Activated T-cell treated with anti-CD3 and anti-CD28 coated beads, Interleukin-2, amount 50 U/mL, for 48 hours (primary cell): ENCODE data around the gene ATP5PD.
"Not testable (repeated sequence)": the region's sequence is repeated elsewhere in the genome, so short reads cannot be mapped to it uniquely, and the experiment has no call there.

Source experiments
- DNase-seq, 2 experiments: peaks; one replicate each; pipeline ENCODE4 v3.0.0-alpha.2; 2020

Gene ATP5PD

DNA sequence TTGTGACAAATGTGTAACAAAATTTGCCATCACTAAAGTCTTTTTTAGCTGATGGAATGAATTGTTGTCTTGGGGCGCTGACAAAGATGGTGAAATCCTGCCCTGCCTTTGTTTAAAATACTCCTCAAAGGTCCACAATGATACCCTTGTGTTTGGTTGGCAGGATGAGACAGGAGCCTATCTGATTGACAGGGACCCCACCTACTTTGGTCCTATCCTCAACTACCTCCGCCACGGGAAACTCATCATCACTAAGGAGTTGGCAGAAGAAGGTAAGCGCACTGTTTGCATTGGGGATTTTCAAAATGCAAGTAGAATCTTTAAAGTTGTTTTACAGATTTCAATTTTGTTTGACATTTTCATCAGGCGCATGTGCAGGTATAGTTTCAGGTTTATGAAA, 2.3 kb upstream of the ATP5PD start:
- no peak for DNase-seq

DNA sequence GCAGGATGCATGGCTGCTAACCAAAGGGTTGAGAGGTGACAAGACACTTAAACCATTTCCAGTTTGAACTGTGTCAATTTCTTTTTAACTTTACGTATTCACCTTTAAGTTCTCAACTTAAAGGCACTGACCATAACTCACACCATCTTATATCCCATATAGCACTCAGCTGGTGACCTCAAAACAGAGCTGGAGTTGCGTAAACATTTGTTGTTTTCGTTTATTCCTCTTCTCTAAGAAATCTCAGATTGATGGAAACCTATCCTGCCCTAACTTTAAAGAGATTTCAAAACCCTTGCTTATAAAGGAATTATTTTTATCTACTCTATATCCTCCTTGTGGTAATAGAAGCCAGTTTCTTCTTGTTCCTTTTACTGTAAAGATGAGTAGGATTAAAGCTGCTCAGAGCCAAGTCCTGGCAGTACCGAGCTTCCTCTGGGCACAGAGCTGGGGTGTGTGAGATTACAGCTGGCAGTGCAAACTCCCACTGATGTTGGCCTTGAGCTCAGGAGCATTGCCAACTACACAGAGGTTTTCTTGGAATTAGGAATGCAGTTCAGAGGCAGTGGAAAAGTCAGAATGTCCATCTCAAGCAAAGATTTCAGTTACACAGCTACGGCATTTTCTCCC, 1.6 kb upstream of the ATP5PD start:
- DNase-seq: no peak

DNA sequence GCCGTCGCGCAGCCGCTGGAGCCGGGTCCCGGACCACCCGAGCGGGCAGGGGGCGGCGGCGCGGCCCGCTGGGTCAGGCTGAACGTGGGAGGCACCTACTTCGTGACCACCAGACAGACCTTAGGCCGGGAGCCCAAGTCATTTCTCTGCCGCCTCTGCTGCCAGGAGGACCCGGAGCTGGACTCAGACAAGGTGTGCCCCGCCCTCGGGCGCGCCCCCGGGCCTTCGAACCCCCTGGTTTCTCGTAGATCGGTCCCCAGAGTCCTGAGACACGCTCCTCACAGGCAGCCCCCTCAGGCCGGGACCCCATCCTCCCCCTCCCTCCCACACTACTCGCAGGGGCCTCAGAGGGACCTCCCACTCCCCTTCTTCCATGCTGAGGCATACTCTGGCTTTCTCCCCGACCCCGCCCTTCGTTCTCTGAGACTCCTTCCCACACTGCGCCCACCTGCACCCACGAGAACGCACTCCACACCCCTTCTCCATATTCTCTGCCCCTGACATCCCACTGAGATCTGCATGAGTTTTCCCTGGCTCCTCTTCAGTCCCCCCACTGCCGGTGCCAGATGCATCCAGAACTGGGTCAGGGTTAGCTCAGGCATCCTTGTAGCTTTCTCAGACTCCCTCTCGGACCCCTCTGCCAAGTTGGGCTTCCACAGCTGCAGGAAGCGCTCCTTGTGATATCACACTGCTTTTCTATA, 779 bp upstream of the ATP5PD start:
- peak; percentile 54 to 58 for DNase-seq

DNA sequence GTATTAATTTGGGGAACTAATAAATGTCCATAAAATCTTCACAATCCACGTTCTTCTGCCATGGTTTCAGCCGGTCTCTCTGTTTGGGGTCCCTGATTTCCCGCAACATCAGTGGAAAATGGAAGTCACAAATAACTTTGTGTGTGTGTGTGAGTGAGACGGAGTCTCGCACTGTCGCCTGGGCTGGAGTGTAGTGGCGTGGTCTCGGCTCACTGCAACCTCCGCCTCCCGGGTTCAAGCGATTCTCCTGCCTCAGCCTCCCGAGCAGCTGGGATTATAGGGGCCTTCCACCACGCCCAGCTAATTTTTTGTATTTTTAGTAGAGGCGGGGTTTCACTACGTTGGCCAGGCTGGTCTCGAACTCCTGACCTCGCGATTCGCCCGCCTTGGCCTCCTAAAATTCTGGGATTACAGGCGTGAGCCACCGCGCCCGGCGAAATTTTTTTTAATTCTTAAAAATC, 793 bp downstream of the ATP5PD start:
- DNase-seq: not testable (repeated sequence)

DNA sequence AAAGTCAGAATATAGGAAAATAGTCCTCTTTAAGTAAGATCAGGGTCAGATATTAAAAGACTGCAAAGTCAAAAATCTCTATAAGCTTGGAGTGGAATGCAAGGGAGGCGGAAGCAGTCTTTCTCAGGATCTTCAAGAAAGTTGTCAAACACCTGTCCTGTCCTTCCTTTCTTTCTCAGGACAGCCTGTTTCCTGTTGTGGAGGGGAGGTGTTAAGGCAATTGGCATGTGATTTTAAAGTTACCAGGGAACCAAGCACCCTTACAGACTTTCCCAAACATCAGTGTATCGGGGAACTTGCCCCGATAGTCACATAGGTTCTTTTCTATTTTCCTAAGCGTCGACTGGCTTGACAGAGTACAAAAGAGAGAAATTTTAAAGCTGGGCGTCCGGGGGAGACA, 2.1 kb downstream of the ATP5PD start:
- no peak for DNase-seq

DNA sequence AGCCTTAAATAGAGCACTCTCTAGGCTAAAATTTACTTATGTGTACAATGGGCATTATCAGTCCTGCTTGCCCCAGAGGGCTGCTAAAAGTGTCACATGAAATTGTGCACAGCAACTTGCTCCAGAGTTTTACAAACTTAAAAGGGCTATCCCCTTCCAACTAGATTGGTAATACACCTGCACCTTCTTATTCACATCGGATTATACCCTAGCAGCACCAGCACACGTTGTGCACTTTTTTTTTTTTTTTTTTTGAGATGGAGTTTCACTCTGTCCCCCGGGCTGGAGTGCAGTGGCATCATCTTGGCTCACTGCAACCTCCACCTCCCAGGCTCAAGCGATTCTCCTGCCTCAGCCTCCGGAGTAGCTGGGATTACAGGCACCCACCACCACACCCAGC, 3.0 kb downstream of the ATP5PD start:
- not testable (repeated sequence) for DNase-seq

DNA sequence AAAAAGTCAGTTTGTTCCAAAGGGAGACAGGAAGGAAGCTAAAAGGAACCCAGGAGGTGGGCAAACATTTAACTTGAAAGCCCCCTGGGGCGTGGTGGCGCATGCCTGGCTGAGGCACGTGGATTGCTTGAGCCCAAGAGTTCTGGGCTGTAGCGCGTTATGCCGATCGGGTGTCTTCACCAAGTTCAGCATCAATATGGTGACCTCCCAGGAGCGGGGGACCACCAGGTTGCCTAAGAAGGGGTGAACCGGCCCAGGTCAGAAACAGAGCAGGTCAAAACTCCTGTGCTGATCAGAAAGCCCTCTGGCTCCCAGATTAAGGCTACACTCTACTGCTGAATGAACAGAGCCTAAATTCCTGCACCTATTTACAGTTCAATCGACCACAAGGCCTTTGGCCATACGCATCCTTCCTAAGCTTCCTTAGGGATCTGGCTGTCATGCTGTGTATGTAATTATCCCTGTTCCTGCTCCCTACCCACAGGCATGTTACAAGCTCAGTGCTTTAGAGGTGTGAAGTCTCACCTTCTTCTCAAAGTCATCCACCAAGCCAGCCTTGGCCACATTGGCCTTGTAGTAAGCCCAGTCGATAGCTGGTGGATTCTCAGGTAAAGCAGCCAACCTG, 5.0 kb downstream of the ATP5PD start:
- DNase-seq: no peak

DNA sequence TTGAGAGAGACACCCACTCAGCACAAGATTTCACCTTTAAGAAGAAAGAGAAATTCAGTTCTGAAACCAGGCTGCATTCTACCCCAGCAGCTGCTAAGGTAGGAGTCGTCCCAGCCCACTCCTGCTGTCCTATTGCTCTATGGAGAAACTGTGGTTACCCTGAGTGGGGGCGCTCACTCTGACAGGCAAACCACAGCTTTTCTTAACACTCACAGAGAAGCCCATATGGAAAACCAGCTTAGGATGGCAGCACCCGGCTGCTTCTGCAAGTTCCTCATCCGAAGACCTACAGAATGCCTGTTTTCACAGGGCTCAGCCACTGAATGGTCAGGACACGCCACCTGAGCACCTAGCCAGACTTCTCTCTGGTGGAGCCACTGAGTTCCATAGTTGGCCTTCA, 7.5 kb downstream of the ATP5PD start:
- DNase-seq: no peak

DNA sequence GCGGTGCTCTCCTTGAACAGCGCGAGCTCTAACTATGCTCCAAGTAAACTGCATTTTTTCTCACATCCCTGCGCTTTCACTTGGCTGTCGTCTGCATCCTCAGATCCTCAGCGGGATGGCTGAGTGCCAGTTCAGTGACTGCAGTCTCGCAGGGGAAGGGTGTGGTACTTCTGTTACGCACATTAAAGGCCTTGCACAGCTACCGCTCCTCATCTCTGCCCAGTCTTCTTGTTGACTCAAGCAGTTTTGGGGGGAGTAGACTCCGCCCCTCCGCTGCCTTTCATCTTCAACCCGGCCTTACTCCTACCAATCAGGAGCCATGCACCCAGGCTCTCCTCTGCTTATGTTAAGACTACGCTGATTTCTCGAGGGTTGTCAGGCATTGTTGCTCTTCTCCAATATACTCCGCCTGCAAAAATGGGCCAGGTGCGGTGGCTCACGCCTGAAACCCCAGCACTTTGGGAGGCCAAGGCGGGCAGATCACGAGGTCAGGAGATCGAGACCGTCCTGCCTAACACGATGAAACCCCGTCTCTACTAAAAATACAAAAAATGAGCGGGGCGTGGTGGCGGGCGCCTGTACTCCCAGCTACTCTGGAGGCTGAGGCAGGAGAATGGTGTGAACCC, 10.0 kb downstream of the ATP5PD start:
- DNase-seq: peak; percentile 81 to 84

DNA sequence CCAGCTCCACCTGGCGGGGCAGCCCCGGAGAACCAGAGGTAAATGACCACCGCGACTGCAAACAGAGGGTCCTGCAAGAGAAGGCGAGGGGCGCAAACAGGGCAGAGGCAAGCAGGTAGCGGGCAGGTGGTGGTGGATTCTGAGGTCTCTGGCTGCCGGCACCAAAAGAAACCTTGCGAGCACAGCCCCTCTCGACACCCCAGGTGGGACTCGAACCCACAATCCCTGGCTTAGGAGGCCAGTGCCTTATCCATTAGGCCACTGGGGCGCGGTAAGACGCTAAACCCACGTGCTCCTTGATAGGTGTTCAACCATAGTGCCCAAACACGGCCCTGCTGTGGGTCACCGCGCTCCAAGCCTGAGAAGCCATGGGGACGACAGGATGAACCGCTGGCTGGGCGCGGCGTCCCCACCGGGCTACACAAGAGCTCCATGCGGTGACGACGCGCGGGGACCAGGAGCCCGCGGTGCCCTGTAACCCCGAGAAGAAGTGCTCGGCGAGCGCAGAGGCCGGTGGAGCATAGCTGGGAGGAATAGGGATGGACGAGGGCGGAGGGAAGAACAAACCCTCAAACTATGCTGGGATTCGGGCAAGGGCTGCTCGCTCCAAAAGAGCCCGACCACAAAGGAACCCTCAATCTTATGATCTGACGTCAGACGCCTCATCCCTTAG, 12.4 kb downstream of the ATP5PD start:
- peak; percentile 97 to 99 for DNase-seq

DNA sequence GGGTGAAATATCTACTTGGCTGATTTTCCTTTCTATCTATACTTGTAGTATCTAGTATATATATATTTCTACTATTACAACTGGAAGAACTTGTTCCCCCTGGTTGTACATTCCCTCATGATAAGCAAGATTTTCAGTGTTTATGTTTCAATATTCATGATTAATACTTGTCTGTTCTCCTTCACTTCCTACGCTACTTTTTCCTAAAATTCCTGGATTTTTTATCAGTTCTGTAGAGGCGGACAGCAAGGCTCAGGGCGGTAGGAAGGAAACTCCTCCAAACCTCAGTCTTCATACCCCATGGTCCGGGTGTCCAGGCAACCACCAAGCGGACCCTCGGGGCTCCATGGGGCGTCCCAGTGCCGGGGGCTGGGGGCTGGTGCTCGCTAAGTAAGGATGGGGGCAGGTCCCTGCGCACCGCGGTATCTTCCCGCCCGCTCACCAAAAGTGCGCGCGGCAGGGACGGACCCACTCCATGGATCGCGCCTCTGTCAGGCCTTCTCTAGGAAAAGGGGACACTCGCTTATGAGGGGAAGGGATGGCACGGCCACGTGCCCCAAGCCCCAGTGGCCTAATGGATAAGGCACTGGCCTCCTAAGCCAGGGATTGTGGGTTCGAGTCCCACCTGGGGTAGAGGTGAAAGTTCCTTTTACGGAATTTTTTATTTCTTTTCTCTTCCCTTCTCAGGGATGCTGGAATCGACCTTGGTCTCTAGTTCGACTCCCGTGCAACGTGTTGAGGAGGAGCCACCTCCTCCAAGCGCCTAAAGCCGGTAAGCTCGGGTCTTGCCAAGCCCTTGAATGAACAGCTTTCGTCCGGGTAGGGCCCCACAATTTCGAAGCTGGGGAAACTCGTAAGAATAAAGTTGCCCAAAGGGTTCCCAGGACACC, 13.2 kb downstream of the ATP5PD start:
- DNase-seq: peak; percentile 99 to 100

DNA sequence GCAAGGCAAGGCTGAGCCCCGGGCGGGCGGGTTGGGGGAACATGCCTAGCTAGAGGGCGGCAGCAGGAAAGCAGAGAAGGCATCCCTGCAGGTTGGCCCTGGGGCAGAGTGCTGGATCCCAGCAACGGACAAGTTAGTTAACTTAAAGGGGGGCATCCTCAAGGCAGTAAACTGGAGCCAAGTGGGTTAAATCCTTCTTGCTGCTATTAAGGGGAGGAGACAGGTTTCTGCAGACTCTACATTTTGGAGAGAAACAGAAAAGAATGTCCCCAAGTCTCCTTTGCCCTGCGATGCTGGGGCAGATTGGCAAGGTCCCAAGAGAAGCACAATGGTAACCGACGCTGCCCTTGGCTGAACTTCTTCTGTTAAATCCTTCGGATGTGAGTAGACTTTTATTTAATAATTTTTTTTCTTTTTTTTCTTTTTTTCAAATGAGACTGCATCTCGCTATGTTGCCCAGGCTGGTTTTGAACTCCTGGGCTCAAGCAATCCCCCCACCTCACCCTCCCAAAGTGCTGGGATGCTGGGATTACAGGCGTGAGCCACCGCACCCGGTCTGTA, 14.0 kb downstream of the ATP5PD start:
- DNase-seq: no peak

DNA sequence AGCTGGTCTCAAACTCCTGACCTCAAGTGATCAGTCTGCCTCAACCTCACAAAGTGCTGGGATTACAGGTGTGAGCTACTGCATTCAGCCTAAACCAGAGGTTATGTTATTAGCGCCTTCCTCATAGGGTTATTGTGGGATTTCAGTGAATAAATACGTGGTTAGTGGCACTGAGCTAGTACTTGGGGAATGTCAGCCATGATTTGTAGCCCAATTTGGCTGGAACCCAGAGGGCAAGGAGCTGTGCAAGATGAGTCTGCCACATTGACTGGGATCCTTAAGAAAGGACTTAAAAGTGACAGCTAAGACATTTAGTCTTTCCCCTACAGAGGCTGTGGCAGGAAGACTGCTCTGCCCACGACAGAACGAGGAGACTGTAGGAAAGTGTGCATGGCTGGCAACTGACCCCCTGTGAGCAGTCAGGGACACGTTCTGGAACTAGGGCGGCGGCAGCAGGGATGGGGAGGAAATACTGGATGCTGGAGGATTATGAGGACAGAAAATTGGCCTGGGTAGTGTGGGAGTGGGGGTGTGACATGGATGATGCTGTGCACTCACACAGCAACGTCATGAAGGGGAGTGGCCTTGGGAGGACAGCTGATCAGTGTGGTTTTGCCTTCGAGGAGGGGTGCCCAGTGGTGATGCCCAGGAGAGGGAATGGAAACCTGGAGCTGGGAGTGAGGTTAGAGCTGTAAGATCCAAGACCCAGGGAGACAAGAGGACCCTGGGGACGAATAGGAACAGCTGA, 14.6 kb downstream of the ATP5PD start:
- peak; percentile 71 to 73 for DNase-seq

DNA sequence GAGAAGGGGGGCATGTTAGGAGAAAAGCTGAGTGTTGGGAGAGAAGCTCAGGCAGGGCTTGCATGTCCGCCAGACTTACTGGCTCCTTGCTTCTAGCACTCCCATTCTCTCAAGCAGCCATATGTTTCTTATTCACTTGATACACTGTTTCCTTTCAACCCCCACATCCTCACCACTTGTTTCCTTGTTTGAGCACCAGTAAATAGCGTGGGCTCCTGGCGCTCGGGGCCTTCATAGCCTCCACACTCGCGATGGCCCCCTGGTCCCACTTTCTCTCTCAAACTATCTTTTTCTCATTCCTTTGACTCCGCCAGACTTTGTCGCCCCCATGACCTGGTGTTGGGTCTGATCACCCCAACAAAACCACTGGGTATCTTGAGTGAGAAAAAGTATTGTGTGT, 16.6 kb downstream of the ATP5PD start:
- DNase-seq: no peak

DNA sequence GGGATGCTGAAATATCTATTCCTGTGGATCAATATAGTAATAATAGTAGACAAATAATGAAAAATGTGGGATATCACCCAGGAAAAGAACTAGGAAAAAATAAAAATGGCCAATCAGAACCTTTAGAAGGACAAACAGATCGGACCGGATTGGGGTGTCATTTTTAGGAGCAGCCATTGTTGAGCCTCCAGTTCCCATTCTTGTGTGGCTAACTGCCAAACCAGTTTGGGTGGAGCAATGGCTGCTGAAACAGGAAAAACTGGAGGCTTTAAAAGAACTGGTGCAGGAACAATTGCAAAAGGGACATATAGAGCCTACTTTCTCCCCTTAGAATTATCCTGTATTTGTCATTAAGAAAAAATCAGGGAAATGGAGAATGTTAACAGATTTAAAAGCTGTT, 20.1 kb downstream of the ATP5PD start:
- DNase-seq: not testable (repeated sequence)

DNA sequence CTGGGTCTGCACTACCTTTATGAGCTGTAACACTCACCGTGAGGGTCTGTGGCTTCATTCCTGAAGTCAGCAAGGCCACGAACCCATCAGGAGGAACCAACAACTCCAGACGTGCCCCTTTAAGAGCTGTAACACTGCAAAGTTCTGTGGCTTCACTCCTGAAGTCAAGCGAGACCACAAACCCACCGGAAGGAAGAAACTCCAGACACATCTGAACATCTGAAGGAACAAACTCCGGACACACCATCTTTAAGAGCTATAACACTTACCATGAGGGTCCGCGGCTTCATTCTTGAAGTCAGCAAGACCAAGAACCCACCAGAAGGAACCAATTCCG, 21.4 kb downstream of the ATP5PD start:
- DNase-seq: not testable (repeated sequence)

DNA sequence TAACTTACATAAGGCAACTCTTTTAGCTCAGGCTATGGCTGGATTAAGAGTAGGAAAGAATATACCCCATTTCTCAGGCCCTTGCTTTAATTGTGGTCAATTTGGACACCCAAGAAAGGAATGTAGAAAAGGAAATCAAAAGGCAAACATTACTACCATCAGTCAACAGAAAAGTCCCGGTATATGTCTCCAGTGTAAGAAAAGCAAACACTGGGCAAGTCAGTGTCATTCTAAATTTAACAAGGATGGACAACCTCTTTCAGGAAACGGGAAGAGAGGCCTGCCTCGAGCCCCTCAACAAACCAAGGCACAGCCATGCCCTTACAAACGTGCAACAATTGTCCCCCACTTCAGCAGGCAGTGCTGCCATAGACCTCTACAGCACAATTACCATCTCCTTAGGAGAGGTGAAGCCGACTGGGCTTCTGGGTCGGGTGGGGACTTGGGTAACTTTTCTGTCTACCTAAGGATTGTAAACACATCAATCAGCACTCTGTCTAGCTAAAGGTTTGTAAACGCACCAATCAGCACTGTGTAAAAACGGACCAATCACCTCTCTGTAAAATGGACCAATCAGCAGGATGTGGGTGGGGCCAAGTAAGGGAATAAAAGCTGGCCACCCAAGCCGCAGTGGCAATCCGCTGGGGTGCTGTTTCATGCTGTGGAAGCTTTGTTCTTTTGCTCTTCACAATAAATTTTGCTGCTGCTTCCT, 21.9 kb downstream of the ATP5PD start:
- peak; percentile 54 to 72 for DNase-seq

DNA sequence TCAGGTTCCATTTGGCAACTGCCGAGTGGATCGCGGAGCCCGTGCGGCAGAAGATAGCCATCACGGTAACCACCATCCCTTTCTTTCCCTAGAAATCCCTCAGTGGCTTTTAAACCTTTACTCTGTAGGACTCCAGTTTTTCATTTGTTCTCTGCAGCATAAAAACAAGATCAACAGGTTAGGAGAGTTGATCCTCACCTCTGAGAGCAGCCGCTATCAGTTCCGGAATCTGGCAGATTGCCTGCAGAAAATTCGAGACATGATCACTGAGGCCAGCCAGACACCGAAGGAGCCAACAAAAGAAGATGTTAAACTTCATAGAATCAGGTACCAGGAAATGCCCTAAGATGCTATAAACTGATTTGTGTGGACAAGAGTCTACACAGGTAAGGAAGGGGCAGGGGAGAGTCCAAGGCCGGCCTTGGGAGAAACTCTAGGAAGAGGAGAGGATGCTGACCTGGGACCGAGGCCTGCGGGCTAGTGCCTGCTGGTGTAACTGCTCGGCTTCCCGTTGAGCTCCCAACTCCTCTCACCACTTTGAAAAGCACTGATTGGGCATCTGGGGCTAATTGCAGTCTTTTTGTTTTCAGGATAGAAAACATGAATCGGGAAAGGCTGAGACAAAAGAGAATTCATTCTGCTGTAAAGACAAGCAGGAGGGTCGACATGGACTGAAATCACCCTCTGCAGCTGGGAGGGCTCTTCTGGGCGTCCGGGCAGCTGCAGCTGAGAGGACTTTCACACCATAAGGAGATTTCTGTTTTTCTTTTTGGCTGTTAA, 26.2 kb downstream of the ATP5PD start:
- DNase-seq: no peak

DNA sequence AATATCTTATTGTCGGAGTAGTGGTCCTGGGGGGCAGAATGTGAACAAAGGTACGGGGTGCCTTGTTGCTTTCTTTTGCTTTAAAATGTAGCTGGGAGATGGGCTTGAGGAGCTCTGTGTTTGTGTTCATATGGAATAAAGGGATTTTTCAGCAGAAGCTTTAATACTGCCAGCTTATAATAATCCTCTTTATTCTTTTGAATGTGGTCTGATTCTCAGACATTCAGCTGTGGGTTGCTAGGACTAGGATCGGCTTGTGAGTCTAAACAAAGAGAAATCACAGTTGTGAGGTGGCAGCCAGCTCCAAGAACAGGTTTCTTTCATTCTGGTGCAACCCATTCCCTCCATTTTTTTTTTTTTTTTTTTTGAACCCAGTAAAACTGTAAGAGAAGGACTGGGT, 27.1 kb downstream of the ATP5PD start:
- no peak for DNase-seq

DNA sequence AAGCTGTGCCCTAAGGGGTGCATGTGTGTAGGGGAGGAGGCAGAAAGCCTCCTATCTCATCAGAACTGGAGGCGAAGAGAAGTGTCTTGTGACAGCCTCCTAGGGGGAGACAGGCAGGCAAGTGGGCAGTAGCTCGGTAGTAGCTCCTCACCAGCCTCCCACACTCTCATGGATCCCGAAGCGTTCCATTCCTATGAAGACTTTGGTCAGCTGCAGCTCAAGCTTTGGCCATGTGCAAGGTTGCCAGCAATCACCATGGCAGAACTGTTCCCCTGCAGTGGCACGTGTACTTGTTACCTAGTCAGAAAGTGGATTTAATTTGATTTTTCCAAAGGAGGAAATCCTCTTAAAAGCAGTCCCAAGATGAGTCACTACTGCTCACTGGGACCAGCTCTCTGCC, 27.6 kb downstream of the ATP5PD start:
- DNase-seq: no peak
